ENCODE results near the gene PLPP4. TPM values are rescaled to one million over a fixed set of nuclear protein-coding genes. Genes with fewer than 3 reads are reported as not detected.

The PLPP4 gene
- total and polyA plus RNA-seq, 10 of the 15 experiments (the other 5 are each of a cell fraction or from before 2014, with no cell fraction given): 0.08 to 3.1 (median 0.26) TPM; not detected in 3

DNA sequence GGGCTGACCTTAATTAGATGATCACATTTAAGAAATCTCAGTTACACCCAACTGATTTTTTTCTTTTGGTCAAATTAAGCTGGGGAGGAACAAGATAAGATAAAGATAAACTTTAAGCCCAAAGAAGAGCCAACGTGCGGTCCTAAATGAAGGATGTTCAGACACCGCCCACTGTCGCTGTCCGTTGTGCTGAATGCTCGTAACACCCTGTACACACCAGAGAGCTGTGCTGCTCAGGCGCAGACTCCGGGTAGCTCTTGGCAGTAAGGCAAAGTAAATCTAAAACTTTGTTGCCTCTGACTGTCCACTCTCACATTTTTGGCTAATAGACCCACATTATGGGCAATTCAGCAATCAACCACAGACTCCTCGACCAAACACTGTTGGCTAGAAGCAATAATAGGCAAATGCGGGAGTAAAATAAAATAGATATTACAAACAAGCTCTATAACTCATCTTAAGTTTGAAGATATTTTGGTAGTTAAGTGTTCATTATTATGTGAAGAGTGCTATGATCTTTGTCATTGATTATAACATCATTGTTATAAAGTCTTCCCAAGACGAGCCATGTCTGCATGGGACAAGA is 57.1 kb downstream of the PLPP4 start:
- H3K27me3 ChIP-seq (replicated peaks in 1 of 2; ENCODE audit: control insufficient read depth in 2 of 2, insufficient read depth in 2 of 2, low read length in 1 of 2): no peaks in the 10 kb centered on the region
- intact Hi-C loops (cut with micrococcal nuclease; ENCODE audit: unreplicated experiment): no loop called here
- H3K4me3 ChIP-seq: no peak overlapping the region
- ChIA-PET SMC1A (ENCODE audit: uncharacterized antibody, unreplicated experiment) (interaction anchor here (1.0 to 1.2 kb wide), 2 partner anchors 10 to 12 kb away, joined by 3 to 4 read pairs; no protein-coding TSS in a partner anchor), CTCF (interaction anchor here (0.7 kb wide), 1 partner anchor 91 kb away, joined by 3 read pairs; no protein-coding TSS in a partner anchor), RAD21 (ENCODE audit: unreplicated experiment) (no interaction called here), POLR2A (no interaction called here)
- no TSS peak for BruUV-seq (replicated peaks)
- no peak overlapping the region for H3K4me2 ChIP-seq (ENCODE audit: control insufficient read depth, insufficient read depth)
- no peaks in the 10 kb centered on the region for H3K9me3 ChIP-seq (replicated peaks; ENCODE audit: control insufficient read depth, insufficient read depth, low read length)
- H3K36me3 ChIP-seq (ENCODE audit: control insufficient read depth in 2 of 2, insufficient read depth in 2 of 2, low read length in 1 of 2): no peaks in the 10 kb centered on the region
- H3K27ac ChIP-seq (ENCODE audit: control insufficient read depth, insufficient read depth): no peak overlapping the region
- no peaks in the 10 kb centered on the region for H3K79me2 ChIP-seq (ENCODE audit: control insufficient read depth, insufficient read depth, low read length)
- H2AFZ ChIP-seq (ENCODE audit: control insufficient read depth, low read depth, low read length): no peak overlapping the region
- H3K4me1 ChIP-seq (ENCODE audit: control insufficient read depth, insufficient read depth, low read length): no peaks in the 10 kb centered on the region
- WGBS (ENCODE audit: insufficient coverage, insufficient replicate concordance, low lambda C conversion rate, missing lambda C conversion rate): 68% methylated on average over 11 of the region's 11 CpGs
- FAIRE-seq (no peak), DNase-seq (ENCODE audit: low read depth, low spot score) (no peak), ATAC-seq (peak; percentile 66)
- no peak overlapping the region for H3K9ac ChIP-seq (ENCODE audit: control insufficient read depth, insufficient read depth, low read length)
- no peaks in the 10 kb centered on the region for H4K20me1 ChIP-seq (ENCODE audit: control insufficient read depth, insufficient read depth)
- in situ Hi-C loops (cut with MboI): no loop called here
- TF ChIP-seq, protein P1, sequence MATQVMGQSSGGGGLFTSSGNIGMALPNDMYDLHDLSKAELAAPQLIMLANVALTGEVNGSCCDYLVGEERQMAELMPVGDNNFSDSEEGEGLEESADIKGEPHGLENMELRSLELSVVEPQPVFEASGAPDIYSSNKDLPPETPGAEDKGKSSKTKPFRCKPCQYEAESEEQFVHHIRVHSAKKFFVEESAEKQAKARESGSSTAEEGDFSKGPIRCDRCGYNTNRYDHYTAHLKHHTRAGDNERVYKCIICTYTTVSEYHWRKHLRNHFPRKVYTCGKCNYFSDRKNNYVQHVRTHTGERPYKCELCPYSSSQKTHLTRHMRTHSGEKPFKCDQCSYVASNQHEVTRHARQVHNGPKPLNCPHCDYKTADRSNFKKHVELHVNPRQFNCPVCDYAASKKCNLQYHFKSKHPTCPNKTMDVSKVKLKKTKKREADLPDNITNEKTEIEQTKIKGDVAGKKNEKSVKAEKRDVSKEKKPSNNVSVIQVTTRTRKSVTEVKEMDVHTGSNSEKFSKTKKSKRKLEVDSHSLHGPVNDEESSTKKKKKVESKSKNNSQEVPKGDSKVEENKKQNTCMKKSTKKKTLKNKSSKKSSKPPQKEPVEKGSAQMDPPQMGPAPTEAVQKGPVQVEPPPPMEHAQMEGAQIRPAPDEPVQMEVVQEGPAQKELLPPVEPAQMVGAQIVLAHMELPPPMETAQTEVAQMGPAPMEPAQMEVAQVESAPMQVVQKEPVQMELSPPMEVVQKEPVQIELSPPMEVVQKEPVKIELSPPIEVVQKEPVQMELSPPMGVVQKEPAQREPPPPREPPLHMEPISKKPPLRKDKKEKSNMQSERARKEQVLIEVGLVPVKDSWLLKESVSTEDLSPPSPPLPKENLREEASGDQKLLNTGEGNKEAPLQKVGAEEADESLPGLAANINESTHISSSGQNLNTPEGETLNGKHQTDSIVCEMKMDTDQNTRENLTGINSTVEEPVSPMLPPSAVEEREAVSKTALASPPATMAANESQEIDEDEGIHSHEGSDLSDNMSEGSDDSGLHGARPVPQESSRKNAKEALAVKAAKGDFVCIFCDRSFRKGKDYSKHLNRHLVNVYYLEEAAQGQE (IDR thresholded peaks at IDR 0.05; ENCODE audit: low read depth, low read length): peak; percentile 95
- TF ChIP-seq EP300 (IDR thresholded peaks at IDR 0.05; ENCODE audit: borderline replicate concordance in 1 of 2, control insufficient read depth in 1 of 2, low read depth in 2 of 2, low read length in 2 of 2): no peak

All from GM12878 (cell line).